ENCODE measurements around the gene MPC2.
"Not testable (repeated sequence)": the region's sequence is repeated elsewhere in the genome, so short reads cannot be mapped to it uniquely, and the experiment has no call there.

Gene MPC2

GRCh38 chr1:167934426-167935215 is 2.3 kb downstream of the MPC2 start:
- Histone ChIP-seq H3K36me3 (ENCODE audit: control insufficient read depth, insufficient read depth, low read length) (no peaks in the 10 kb centered on the region), H3K9me3 (ENCODE audit: control insufficient read depth, insufficient read depth, low read length) (no peaks in the 10 kb centered on the region), H3K27ac (ENCODE audit: low read depth, low read length) (no peak overlapping the region), H3K9ac (ENCODE audit: low read depth, low read length) (no peak overlapping the region; the same call in 1 of the 2 replicates), H3K4me3 (ENCODE audit: low read depth, low read length) (peak overlapping the region; percentile 96), H3K27me3 (ENCODE audit: control insufficient read depth, insufficient read depth, low read length) (no peaks in the 10 kb centered on the region), H3K4me1 (ENCODE audit: control insufficient read depth, insufficient read depth, low read length) (peaks cover 23% of the 10 kb centered on the region)

GRCh38 chr1:167933788-167934187 is 3.1 kb downstream of the MPC2 start:
- peaks cover 20% of the 10 kb centered on the region for H3K4me1 ChIP-seq (ENCODE audit: control insufficient read depth, insufficient read depth, low read length)

GRCh38 chr1:167929725-167930124 is 7.1 kb downstream of the MPC2 start:
- Histone ChIP-seq H3K9ac (ENCODE audit: low read depth, low read length) (no peak overlapping the region), H3K4me3 (ENCODE audit: low read depth, low read length) (no peak overlapping the region), H3K9me3 (ENCODE audit: control insufficient read depth, insufficient read depth, low read length) (no peaks in the 10 kb centered on the region), H3K27ac (ENCODE audit: low read depth, low read length) (no peak overlapping the region), H3K4me1 (ENCODE audit: control insufficient read depth, insufficient read depth, low read length) (peaks cover 20% of the 10 kb centered on the region), H3K27me3 (ENCODE audit: control insufficient read depth, insufficient read depth, low read length) (no peaks in the 10 kb centered on the region), H3K36me3 (ENCODE audit: control insufficient read depth, insufficient read depth, low read length) (no peaks in the 10 kb centered on the region)

More at GRCh38 chr1:167933788-167934187, 3.1 kb downstream of the MPC2 start:
- no peak overlapping the region for H3K4me3 ChIP-seq (ENCODE audit: low read depth, low read length)
- H3K27ac ChIP-seq (ENCODE audit: low read depth, low read length) = no peak overlapping the region
- no peaks in the 10 kb centered on the region for H3K9me3 ChIP-seq (ENCODE audit: control insufficient read depth, insufficient read depth, low read length)
- no peaks in the 10 kb centered on the region for H3K27me3 ChIP-seq (ENCODE audit: control insufficient read depth, insufficient read depth, low read length)
- H3K36me3 ChIP-seq (ENCODE audit: control insufficient read depth, insufficient read depth, low read length) = no peaks in the 10 kb centered on the region
- H3K9ac ChIP-seq (ENCODE audit: low read depth, low read length) = no peak overlapping the region

GRCh38 chr1:167928919-167929318 is 8.0 kb downstream of the MPC2 start:
- H3K27ac ChIP-seq (ENCODE audit: low read depth, low read length); H3K9ac ChIP-seq (ENCODE audit: low read depth, low read length); H3K36me3 ChIP-seq (ENCODE audit: control insufficient read depth, insufficient read depth, low read length); H3K4me3 ChIP-seq (ENCODE audit: low read depth, low read length); H3K27me3 ChIP-seq (ENCODE audit: control insufficient read depth, insufficient read depth, low read length); H3K9me3 ChIP-seq (ENCODE audit: control insufficient read depth, insufficient read depth, low read length): not testable (repeated sequence)
- peaks cover 14% of the 10 kb centered on the region; the same call in 1 of the 2 replicates for H3K4me1 ChIP-seq (ENCODE audit: control insufficient read depth, insufficient read depth, low read length)

- H3K27me3 ChIP-seq (ENCODE audit: control insufficient read depth, insufficient read depth, low read length) = no peaks in the 10 kb centered on the region
- no peak overlapping the region for H3K9ac ChIP-seq (ENCODE audit: low read depth, low read length)
- H3K9me3 ChIP-seq (ENCODE audit: control insufficient read depth, insufficient read depth, low read length) = no peaks in the 10 kb centered on the region
- no peak overlapping the region for H3K4me3 ChIP-seq (ENCODE audit: low read depth, low read length)
- no peak overlapping the region for H3K27ac ChIP-seq (ENCODE audit: low read depth, low read length)
- peaks cover 14% of the 10 kb centered on the region; the same call in 1 of the 2 replicates for H3K4me1 ChIP-seq (ENCODE audit: control insufficient read depth, insufficient read depth, low read length)
- no peaks in the 10 kb centered on the region for H3K36me3 ChIP-seq (ENCODE audit: control insufficient read depth, insufficient read depth, low read length)
Observed at GRCh38 chr1:167928457-167928852, 8.4 kb downstream of the MPC2 start.

GRCh38 chr1:167927046-167927754 is 9.7 kb downstream of the MPC2 start:
- Histone ChIP-seq H3K4me1 (ENCODE audit: control insufficient read depth, insufficient read depth, low read length) (peaks cover 14% of the 10 kb centered on the region; the same call in 1 of the 2 replicates), H3K9me3 (ENCODE audit: control insufficient read depth, insufficient read depth, low read length) (no peaks in the 10 kb centered on the region), H3K27ac (ENCODE audit: low read depth, low read length) (peak overlapping the region; percentile 38), H3K27me3 (ENCODE audit: control insufficient read depth, insufficient read depth, low read length) (no peaks in the 10 kb centered on the region), H3K36me3 (ENCODE audit: control insufficient read depth, insufficient read depth, low read length) (no peaks in the 10 kb centered on the region), H3K9ac (ENCODE audit: low read depth, low read length) (no peak overlapping the region), H3K4me3 (ENCODE audit: low read depth, low read length) (no peak overlapping the region)

- H3K9ac ChIP-seq (ENCODE audit: low read depth, low read length) = no peak overlapping the region
- H3K27me3 ChIP-seq (ENCODE audit: control insufficient read depth, insufficient read depth, low read length) = no peaks in the 10 kb centered on the region
- H3K36me3 ChIP-seq (ENCODE audit: control insufficient read depth, insufficient read depth, low read length) = no peaks in the 10 kb centered on the region
- H3K27ac ChIP-seq (ENCODE audit: low read depth, low read length) = no peak overlapping the region
- no peak overlapping the region for H3K4me3 ChIP-seq (ENCODE audit: low read depth, low read length)
- H3K9me3 ChIP-seq (ENCODE audit: control insufficient read depth, insufficient read depth, low read length) = no peaks in the 10 kb centered on the region
- H3K4me1 ChIP-seq (ENCODE audit: control insufficient read depth, insufficient read depth, low read length) = peaks cover 14% of the 10 kb centered on the region; the same call in 1 of the 2 replicates
Observed at GRCh38 chr1:167926486-167926997, 10.3 kb downstream of the MPC2 start.

- Histone ChIP-seq H3K27ac (ENCODE audit: low read depth, low read length) (no peak overlapping the region), H3K36me3 (ENCODE audit: control insufficient read depth, insufficient read depth, low read length) (no peaks in the 10 kb centered on the region), H3K4me3 (ENCODE audit: low read depth, low read length) (no peak overlapping the region), H3K4me1 (ENCODE audit: control insufficient read depth, insufficient read depth, low read length) (peaks cover 14% of the 10 kb centered on the region; the same call in 1 of the 2 replicates), H3K9me3 (ENCODE audit: control insufficient read depth, insufficient read depth, low read length) (no peaks in the 10 kb centered on the region), H3K27me3 (ENCODE audit: control insufficient read depth, insufficient read depth, low read length) (no peaks in the 10 kb centered on the region), H3K9ac (ENCODE audit: low read depth, low read length) (no peak overlapping the region)
Observed at GRCh38 chr1:167924543-167925231, 12.2 kb downstream of the MPC2 start.

GRCh38 chr1:167924102-167924501 is 12.8 kb downstream of the MPC2 start:
- Histone ChIP-seq H3K9ac (ENCODE audit: low read depth, low read length) (no peak overlapping the region), H3K36me3 (ENCODE audit: control insufficient read depth, insufficient read depth, low read length) (no peaks in the 10 kb centered on the region), H3K9me3 (ENCODE audit: control insufficient read depth, insufficient read depth, low read length) (no peaks in the 10 kb centered on the region), H3K4me3 (ENCODE audit: low read depth, low read length) (no peak overlapping the region), H3K27ac (ENCODE audit: low read depth, low read length) (no peak overlapping the region), H3K27me3 (ENCODE audit: control insufficient read depth, insufficient read depth, low read length) (no peaks in the 10 kb centered on the region), H3K4me1 (ENCODE audit: control insufficient read depth, insufficient read depth, low read length) (peaks cover 14% of the 10 kb centered on the region; the same call in 1 of the 2 replicates)

GRCh38 chr1:167923324-167924056 is 13.4 kb downstream of the MPC2 start:
- H3K27me3 ChIP-seq (ENCODE audit: control insufficient read depth, insufficient read depth, low read length) = no peaks in the 10 kb centered on the region
- H3K27ac ChIP-seq (ENCODE audit: low read depth, low read length) = no peak overlapping the region
- H3K9ac ChIP-seq (ENCODE audit: low read depth, low read length) = no peak overlapping the region
- H3K9me3 ChIP-seq (ENCODE audit: control insufficient read depth, insufficient read depth, low read length) = no peaks in the 10 kb centered on the region
- H3K4me1 ChIP-seq (ENCODE audit: control insufficient read depth, insufficient read depth, low read length) = peaks cover 10% of the 10 kb centered on the region; the same call in 1 of the 2 replicates
- no peaks in the 10 kb centered on the region for H3K36me3 ChIP-seq (ENCODE audit: control insufficient read depth, insufficient read depth, low read length)
- H3K4me3 ChIP-seq (ENCODE audit: low read depth, low read length) = no peak overlapping the region

Data from HUES48 (cell line).